HL-60 (cell line): ENCODE data around the gene ACOT9.

Experiments
- CTCF ChIP-seq: IDR thresholded peaks from one replicate; pipeline ENCODE4 v1.5.1; 2011; ENCODE audit warnings: low read length, control low read depth, inconsistent platforms; ENCODE audit not compliant: insufficient read depth
- POLR2AphosphoS5 ChIP-seq: IDR thresholded peaks from 2 replicates; pipeline ENCODE4 v1.6.1; 2012; ENCODE audit warnings: low read depth
- REST ChIP-seq: IDR thresholded peaks from 2 replicates; pipeline ENCODE4 v1.6.1; 2012; ENCODE audit warnings: low read depth; ENCODE audit not compliant: insufficient replicate concordance

- TF ChIP-seq CTCF (no peak), POLR2AphosphoS5 (no peak), REST (no peak)
These were observed 80.9 kb downstream of the ACOT9 start for GRCh38 chrX:23662187-23662586.
